H1 (cell line): ENCODE results near the gene AHNAK2. TPM values are rescaled to one million over a fixed set of nuclear protein-coding genes. Genes with fewer than 3 reads are reported as not detected.

Experiments used
- EP300 ChIP-seq, 2 experiments: IDR thresholded peaks; 1 replicate in 1 of 2; 2 replicates in 1 of 2; pipeline ENCODE4 v1.6.1; 2011 to 2012; ENCODE audit warnings: low read depth in 2 of 2, low read length in 2 of 2, mild to moderate bottlenecking in 2 of 2, borderline replicate concordance in 1 of 2, inconsistent platforms in 1 of 2, moderate library complexity in 1 of 2
- EZH2 ChIP-seq: fragments of 200-600 bp; sonication (generic); IDR thresholded peaks from 2 replicates; pipeline ENCODE4 v1.7.1; 2012; ENCODE audit warnings: low read depth, mild to moderate bottlenecking, moderate library complexity, low read length, inconsistent platforms; ENCODE audit not compliant: severe bottlenecking
- JUND ChIP-seq: IDR thresholded peaks from 2 replicates; pipeline ENCODE4 v1.6.1; 2011; ENCODE audit warnings: mild to moderate bottlenecking, improper control_type of control experiment, low read length
- RBBP5 ChIP-seq: IDR thresholded peaks from 2 replicates; pipeline ENCODE4 v1.7.1; 2012; ENCODE audit warnings: low read depth, mild to moderate bottlenecking, inconsistent platforms, low read length, moderate library complexity, borderline replicate concordance
- SP2 ChIP-seq: IDR thresholded peaks from 2 replicates; pipeline ENCODE4 v1.6.1; 2012; ENCODE audit warnings: mild to moderate bottlenecking, low read length, inconsistent platforms
- TCF12 ChIP-seq: IDR thresholded peaks from 2 replicates; pipeline ENCODE4 v1.6.1; 2011; ENCODE audit warnings: low read depth, mild to moderate bottlenecking, low read length
- polyA plus RNA-seq, 7 experiments: library from polyadenylated mRNA; depleted of rRNA in 3 of 7; stranded (reverse) in 5 of 7; unstranded in 2 of 7; fragments of >200 nt in 5 of 7; fragments of 200-250 nt in 2 of 7; gene quantifications; 1 replicate in 5 of 7; 2 replicates in 1 of 7; 4 replicates in 1 of 7; pipeline versions ENCODE4 v1.2.1 to v1.2.3, GENCODE V29; 2011 to 2013; ENCODE audit warnings: missing spikeins in 2 of 7, mixed read lengths in 2 of 7
- total RNA-seq: library from RNA; stranded (reverse); fragmentation: NEBNext Ultra II Directional; extraction: Animal tissue kit (Norgen Biotek cat#: 25700); gene quantifications from 2 replicates; pipeline ENCODE4 v1.2.1, GENCODE V29; 2021

Gene AHNAK2
- total and polyA plus RNA-seq, 2 of the 8 experiments (the other 6 are each of a cell fraction or from before 2014, with no cell fraction given): 0.95 to 2.0 TPM

DNA sequence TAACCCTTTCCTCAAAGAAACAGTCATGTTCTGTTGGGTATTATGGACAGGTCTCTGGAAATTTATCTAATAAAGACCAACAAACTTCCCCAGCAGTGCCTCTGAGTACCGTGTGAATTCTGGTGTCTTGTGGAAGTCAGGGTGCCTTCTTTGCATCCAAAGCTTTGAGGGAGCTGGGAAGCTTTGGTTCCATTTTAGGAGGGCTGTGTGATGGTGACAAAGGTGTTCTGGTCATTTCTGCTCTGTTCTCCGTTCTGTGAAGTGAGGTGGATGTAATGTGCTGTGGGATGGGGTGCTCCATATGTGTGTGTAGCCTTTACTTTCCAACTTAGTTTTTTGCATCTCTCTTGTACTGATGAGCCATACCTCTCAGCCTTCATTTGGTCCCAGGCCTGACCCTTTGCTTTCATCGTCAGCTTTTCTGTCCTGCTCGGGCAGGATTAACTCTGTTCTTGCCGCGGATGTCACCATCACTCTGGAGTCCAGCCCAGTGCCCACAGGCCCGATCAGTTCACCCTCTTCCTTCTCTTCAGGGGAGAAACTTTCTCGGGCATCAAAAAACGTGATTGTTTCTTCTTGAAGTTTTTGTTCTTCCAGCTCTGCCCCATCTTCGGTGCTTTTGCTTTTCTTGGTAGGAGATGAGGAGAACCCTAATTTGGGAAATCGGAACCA, 40.3 kb downstream of the AHNAK2 start (continued):
- no peak for TF ChIP-seq RBBP5
- no peak for TF ChIP-seq SP2
- no peak for TF ChIP-seq EP300 (IDR thresholded peaks at IDR 0.05; ENCODE audit: borderline replicate concordance in 1 of 2, low read depth in 2 of 2, low read length in 2 of 2)
- TF ChIP-seq EZH2: no peak
- TF ChIP-seq TCF12: no peak
- no peak for TF ChIP-seq JUND
